SK-N-SH (cell line): ENCODE results near the gene ZFP14.

Experiments
- CTCF ChIP-seq: fragments of 200-600 bp; sonication (generic); IDR thresholded peaks from 2 replicates; pipeline ENCODE4 v1.6.1; 2017; ENCODE audit warnings: antibody characterized with exemption, mild to moderate bottlenecking, moderate library complexity
- REST ChIP-seq: IDR thresholded peaks from 2 replicates; pipeline ENCODE4 v1.6.1; 2012; ENCODE audit warnings: mild to moderate bottlenecking, low read depth, low read length, moderate library complexity
- USF1 ChIP-seq: IDR thresholded peaks from 2 replicates; pipeline ENCODE4 v1.4.0; 2012; ENCODE audit warnings: low read depth, borderline replicate concordance

GRCh38 chr19:36330216-36330615 is 48.8 kb downstream of the ZFP14 start:
- no peak for TF ChIP-seq USF1
- TF ChIP-seq CTCF, result no peak
- TF ChIP-seq REST, result no peak
